MM.1S (cell line): ENCODE results near the gene SHQ1.

Experiments used
- CTCF ChIP-seq: fragments of 300-600 bp; sonication (generic); IDR thresholded peaks from 2 replicates; pipeline ENCODE4 v1.5.1; 2016; ENCODE audit warnings: antibody characterized with exemption, low read length, mixed read lengths
- EZH2 ChIP-seq: fragments of 300-600 bp; sonication (generic); optimal IDR thresholded peaks from 2 replicates; pipeline ENCODE3; 2017; ENCODE audit warnings: low read depth, mild to moderate bottlenecking, antibody characterized with exemption, low read length, mixed read lengths

DNA sequence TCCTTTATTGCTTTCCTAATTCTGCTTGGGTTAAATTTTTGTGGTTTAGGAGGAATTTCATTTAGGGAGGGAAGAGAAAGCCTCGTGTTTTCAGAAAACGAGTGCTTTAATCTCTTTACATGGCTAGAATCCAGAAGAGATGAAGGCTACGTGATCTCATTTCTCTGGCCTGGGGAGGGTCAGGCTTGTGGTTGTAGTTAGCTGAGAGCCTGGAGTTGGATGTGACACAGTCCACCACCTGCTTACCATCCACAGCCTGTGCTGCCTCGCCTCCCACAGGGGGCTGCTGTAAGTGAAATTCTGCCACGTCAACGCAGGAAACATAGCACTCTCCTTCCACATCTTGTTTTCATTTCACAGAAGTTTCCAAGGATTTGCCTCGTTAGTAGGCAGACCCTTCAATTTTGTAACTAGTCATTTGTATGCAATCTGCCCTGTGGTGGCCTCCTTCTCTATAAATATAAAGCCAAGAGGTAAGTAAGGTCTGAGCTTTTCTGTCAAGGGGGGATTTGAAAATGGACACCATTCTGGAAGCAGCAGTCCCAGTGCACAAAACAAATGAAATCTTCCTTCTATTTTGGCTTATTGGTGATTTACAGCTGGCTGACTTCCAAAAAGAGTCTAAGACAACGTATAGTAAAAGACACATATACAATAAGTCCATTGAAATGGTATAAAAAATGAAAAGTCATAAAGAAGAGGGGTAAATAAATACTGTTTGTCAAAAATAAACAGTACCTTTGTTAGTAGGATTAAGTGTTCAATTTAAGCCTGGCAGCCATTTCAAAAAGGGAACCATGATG is 43.0 kb upstream of the SHQ1 start:
- TF ChIP-seq CTCF, result no peak
- no peak for TF ChIP-seq EZH2
